MM.1S (cell line): Measurements from ENCODE around the gene LCE3A.

Experiments
- DNase-seq: peaks from one replicate; pipeline ENCODE4 v3.0.0-alpha.2; 2015
- H2AFZ ChIP-seq: fragments of 300-600 bp; sonication (generic); 2 replicates; pipeline ENCODE4 v1.6.0; 2016; ENCODE audit warnings: antibody characterized with exemption, low read length
- H3F3A ChIP-seq: fragments of 300-600 bp; sonication (generic); 2 replicates; pipeline ENCODE4 v1.6.1; 2016; ENCODE audit warnings: mild to moderate bottlenecking, antibody characterized with exemption, low read length, moderate library complexity, mixed read lengths; ENCODE audit not compliant: insufficient read depth
- H3K27ac ChIP-seq: fragments of 300-600 bp; sonication (generic); 2 replicates; pipeline ENCODE4 v1.5.1; 2016; ENCODE audit warnings: mild to moderate bottlenecking, low read length
- H3K27me3 ChIP-seq: fragments of 300-600 bp; sonication (generic); replicated peaks from 2 replicates; pipeline ENCODE4 v1.6.0; 2016; ENCODE audit warnings: low read length; ENCODE audit not compliant: insufficient read depth
- H3K36me3 ChIP-seq: fragments of 300-600 bp; sonication (generic); replicated peaks from 2 replicates; pipeline ENCODE4 v1.6.1; 2016; ENCODE audit warnings: mild to moderate bottlenecking, low read length, mixed read lengths; ENCODE audit not compliant: insufficient read depth
- H3K4me1 ChIP-seq: fragments of 300-600 bp; sonication (generic); 2 replicates; pipeline ENCODE4 v1.6.1; 2016; ENCODE audit warnings: low read length, mixed read lengths
- H3K4me2 ChIP-seq: fragments of 300-600 bp; sonication (generic); 2 replicates; pipeline ENCODE4 v1.6.0; 2016; ENCODE audit warnings: low read depth, low read length
- H3K4me3 ChIP-seq: fragments of 300-600 bp; sonication (generic); 2 replicates; pipeline ENCODE4 v1.5.1; 2016; ENCODE audit warnings: low read length, mixed read lengths
- H3K79me2 ChIP-seq: fragments of 300-600 bp; sonication (generic); 2 replicates; pipeline ENCODE4 v1.6.1; 2016; ENCODE audit warnings: mixed run types, low read length, mixed read lengths
- H3K9ac ChIP-seq: fragments of 300-600 bp; sonication (generic); 2 replicates; pipeline ENCODE4 v1.6.1; 2016; ENCODE audit warnings: low read length, mixed read lengths
- H3K9me2 ChIP-seq: fragments of 300-600 bp; sonication (generic); replicated peaks from 2 replicates; pipeline ENCODE4 v1.6.1; 2016; ENCODE audit warnings: mild to moderate bottlenecking, low read length, mixed read lengths; ENCODE audit not compliant: insufficient read depth
- H3K9me3 ChIP-seq: fragments of 300-600 bp; sonication (generic); replicated peaks from 2 replicates; pipeline ENCODE4 v1.6.1; 2016; ENCODE audit warnings: mild to moderate bottlenecking, low read length, mixed read lengths; ENCODE audit not compliant: insufficient read depth
- H4K20me1 ChIP-seq: fragments of 300-600 bp; sonication (generic); 2 replicates; pipeline ENCODE4 v1.6.1; 2016; ENCODE audit warnings: mild to moderate bottlenecking, low read length, moderate library complexity, mixed read lengths; ENCODE audit not compliant: insufficient read depth
- CTCF ChIP-seq: fragments of 300-600 bp; sonication (generic); IDR thresholded peaks from 2 replicates; pipeline ENCODE4 v1.5.1; 2016; ENCODE audit warnings: antibody characterized with exemption, low read length, mixed read lengths
- EZH2 ChIP-seq: fragments of 300-600 bp; sonication (generic); optimal IDR thresholded peaks from 2 replicates; pipeline ENCODE3; 2017; ENCODE audit warnings: low read depth, mild to moderate bottlenecking, antibody characterized with exemption, low read length, mixed read lengths
- EZH2phosphoT487 ChIP-seq: fragments of 300-600 bp; sonication (generic); IDR thresholded peaks from 2 replicates; pipeline ENCODE4 v1.6.1; 2018; ENCODE audit warnings: antibody characterized with exemption, low read length

Gene LCE3A

DNA sequence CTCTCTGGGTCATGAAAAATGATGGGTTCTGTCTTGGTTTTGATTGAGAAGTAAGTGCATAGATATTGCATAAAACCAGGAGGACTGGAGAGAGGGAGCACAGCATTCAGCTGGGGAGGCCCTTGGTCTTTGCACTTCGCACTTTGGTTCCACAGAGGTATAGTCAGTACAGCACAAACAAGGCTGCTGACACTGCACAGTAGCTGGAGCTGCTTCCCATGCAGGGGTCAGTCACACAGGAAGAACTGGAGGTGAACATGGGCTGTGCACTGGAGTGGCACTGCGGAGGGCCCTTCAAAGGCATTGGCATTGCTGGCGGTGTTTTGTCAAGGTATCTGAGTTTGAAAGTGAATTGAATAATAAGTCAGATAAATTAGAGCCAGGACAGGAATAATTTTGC is 35.7 kb upstream of the LCE3A start:
- TF ChIP-seq CTCF, result no peak
- no peak for TF ChIP-seq EZH2phosphoT487
- no peak for TF ChIP-seq EZH2
- no peaks in the 10 kb centered on the region for H3K27me3 ChIP-seq
- H2AFZ ChIP-seq, result no peak overlapping the region
- H3K27ac ChIP-seq, result no peak overlapping the region
- DNase-seq, result no peak
- H3K9me2 ChIP-seq, result no peaks in the 10 kb centered on the region
- no peaks in the 10 kb centered on the region for H3F3A ChIP-seq
- no peaks in the 10 kb centered on the region for H3K36me3 ChIP-seq
- H3K4me1 ChIP-seq, result no peaks in the 10 kb centered on the region
- no peaks in the 10 kb centered on the region for H3K9me3 ChIP-seq
- no peaks in the 10 kb centered on the region for H3K79me2 ChIP-seq
- H3K9ac ChIP-seq, result no peak overlapping the region
- H3K4me3 ChIP-seq, result no peak overlapping the region
- no peaks in the 10 kb centered on the region for H4K20me1 ChIP-seq
- H3K4me2 ChIP-seq, result no peak overlapping the region

DNA sequence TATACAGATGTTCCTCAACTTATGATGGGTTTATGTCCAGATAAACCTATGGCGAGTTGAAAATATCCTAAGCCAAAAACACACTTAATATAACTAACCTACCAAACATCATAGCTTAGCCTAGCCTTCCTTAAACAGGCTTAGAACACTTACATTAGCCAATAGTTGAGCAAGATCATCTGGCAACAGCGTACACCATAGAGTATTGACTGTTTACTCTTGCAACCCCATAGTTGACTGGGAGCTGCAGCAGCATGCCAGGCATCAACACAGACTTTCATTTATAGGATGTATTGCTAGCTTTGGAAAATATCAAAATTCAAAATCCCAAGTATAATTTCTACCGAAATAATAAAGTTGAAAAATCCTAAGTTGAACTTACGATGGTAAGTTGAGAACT is 34.8 kb upstream of the LCE3A start:
- no peaks in the 10 kb centered on the region for H3K27me3 ChIP-seq
- H3K4me2 ChIP-seq, result no peak overlapping the region
- no peak overlapping the region for H3K9ac ChIP-seq
- H3F3A ChIP-seq, result no peaks in the 10 kb centered on the region
- no peaks in the 10 kb centered on the region for H3K9me2 ChIP-seq
- no peaks in the 10 kb centered on the region for H4K20me1 ChIP-seq
- no peak for DNase-seq
- no peak overlapping the region for H2AFZ ChIP-seq
- TF ChIP-seq CTCF (no peak), EZH2 (no peak), EZH2phosphoT487 (no peak)
- H3K9me3 ChIP-seq, result no peaks in the 10 kb centered on the region
- no peak overlapping the region for H3K27ac ChIP-seq
- H3K4me1 ChIP-seq, result no peaks in the 10 kb centered on the region
- no peaks in the 10 kb centered on the region for H3K79me2 ChIP-seq
- no peaks in the 10 kb centered on the region for H3K36me3 ChIP-seq
- no peak overlapping the region for H3K4me3 ChIP-seq

DNA sequence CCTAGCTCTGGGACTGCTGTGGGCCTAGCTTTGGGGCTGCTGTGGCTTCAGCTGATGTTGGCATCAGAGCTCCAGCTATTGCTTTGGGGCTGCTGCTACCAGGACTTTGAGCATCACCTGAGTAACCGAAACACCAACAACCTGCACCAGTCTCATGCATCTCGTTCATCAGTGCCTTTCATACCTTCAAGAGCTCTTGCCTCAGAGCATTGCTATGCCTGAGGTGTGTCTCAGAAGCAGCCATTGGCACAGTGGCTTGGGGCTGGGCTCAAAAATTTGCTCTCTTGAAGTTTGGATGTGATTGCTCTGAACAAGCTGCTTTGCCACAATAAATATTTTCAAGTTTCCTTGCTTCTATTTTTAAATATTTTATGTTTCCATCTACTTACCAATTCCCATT is 33.6 kb upstream of the LCE3A start:
- Histone ChIP-seq H3K4me1 (no peaks in the 10 kb centered on the region), H3K4me3 (no peak overlapping the region), H3K79me2 (no peaks in the 10 kb centered on the region), H3K9me2 (no peaks in the 10 kb centered on the region), H3K27ac (no peak overlapping the region), H3K9me3 (no peaks in the 10 kb centered on the region), H4K20me1 (no peaks in the 10 kb centered on the region), H3F3A (no peaks in the 10 kb centered on the region), H3K36me3 (no peaks in the 10 kb centered on the region), H3K9ac (no peak overlapping the region), H3K27me3 (no peaks in the 10 kb centered on the region), H3K4me2 (no peak overlapping the region), H2AFZ (no peak overlapping the region)
- no peak for DNase-seq
- TF ChIP-seq EZH2 (no peak), CTCF (no peak), EZH2phosphoT487 (no peak)
